Activated CD8-positive, alpha-beta memory T cell treated with anti-CD3 and anti-CD28 coated beads, Interleukin-2, amount 50 U/mL, for 4 hours (primary cell): ENCODE measurements around the gene PLCH1.

Experiments
- DNase-seq: peaks from one replicate; pipeline ENCODE4 v3.0.0-alpha.2; 2020

The PLCH1 gene

DNA sequence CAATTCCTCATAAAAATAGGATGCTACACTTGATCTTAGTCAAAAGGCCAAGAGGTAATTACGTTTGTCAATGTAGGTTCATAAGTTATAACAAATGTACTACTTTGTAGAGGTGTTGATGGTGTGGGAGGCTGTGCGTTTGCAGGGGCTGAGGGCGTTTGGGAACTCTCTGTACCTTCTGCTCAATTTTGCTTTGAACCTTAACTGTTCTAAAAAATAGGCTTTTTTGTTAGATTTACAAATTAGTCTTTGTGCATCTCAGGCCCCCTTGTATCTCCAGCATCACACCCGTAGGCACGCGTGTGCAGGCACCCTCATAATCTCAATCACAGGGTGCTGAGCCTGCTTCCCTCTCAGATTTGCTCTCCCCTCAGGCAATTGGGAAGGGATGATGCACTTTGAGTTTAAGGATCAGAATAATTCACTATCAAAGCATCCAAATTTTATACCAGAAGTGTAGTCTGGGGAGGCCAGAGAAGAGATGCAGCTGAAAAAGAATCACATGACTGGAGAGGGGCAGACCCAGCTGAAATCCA lies 415.3 kb downstream of the PLCH1 start:
- no peak for DNase-seq

DNA sequence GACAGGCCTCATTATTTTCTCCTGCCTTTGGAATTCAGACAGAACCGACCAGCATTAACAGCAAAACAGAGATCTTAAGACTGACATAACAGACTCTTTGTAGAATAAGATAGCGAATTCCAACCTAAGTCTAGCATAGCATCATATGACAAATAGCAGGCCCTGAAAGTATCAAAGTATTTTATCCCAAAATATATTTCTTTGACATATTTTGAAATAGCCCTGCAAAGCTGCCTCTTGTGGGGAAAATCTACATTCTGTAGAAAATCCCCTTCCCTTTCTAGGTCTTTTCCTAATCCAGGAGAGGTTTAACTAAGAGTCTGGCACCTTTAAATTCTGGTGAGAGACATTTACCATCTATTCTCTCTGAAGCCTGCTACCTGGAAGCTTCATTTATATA lies 417.0 kb downstream of the PLCH1 start:
- no peak for DNase-seq

GRCh38 chr3:155327430-155327829 lies 417.4 kb downstream of the PLCH1 start:
- no peak for DNase-seq

DNA sequence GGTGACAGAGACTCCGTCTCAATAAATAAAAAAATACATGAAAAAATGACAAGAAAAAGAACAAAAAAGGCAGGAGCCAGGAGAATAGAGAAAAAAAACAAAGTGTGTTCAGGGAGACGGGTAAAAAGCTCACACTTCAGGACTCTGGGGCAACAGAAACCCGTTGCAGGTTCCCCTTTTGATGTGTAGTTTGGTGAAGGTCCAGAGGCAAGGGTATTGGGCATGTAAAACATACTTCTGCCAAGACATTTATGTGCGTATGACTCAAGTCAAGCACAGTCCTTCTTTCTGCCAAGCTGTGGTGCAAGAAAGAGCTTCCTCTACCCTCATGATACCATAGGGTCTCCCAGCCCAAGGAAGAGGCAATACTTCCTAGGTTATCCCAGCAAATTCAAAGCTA lies 418.0 kb downstream of the PLCH1 start:
- no peak for DNase-seq

DNA sequence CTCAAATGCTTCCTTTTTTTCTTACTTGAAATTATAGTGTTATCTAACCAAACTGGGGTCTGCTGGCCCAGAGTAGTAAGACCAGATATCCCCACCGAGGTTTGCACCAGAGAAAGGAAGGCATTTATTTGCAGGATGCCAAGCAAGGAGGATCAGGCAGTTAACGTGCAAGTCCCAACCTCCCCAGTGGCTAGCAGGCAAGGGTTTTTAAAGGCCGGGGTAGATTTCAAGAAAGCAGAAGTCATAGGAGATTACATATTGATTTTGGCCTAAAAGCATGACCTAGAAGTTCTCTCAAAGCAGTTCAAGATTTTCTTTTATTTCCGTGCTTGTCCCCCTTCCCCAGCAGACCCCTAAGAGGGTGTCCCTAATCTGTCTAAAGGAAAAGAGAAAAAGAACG lies 418.6 kb downstream of the PLCH1 start:
- no peak for DNase-seq
